ENCODE measurements around the gene TMPRSS4. TPM values are rescaled to one million over a fixed set of nuclear protein-coding genes. Genes with fewer than 3 reads are reported as not detected.

The TMPRSS4 gene, protein sequence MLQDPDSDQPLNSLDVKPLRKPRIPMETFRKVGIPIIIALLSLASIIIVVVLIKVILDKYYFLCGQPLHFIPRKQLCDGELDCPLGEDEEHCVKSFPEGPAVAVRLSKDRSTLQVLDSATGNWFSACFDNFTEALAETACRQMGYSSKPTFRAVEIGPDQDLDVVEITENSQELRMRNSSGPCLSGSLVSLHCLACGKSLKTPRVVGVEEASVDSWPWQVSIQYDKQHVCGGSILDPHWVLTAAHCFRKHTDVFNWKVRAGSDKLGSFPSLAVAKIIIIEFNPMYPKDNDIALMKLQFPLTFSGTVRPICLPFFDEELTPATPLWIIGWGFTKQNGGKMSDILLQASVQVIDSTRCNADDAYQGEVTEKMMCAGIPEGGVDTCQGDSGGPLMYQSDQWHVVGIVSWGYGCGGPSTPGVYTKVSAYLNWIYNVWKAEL
- total RNA-seq (2022) = 99.9 and 132 TPM in 2 replicates
- percentile 77 among the genes with signal in this experiment for Bru-seq, nascent RNA
- percentile 65 among the genes with signal in this experiment for BruChase-seq, experiment 1, labeled RNA remaining after a 6-hour chase
- BruChase-seq, experiment 2, labeled RNA remaining after a 2-hour chase = percentile 69 among the genes with signal in this experiment
- long read RNA-seq, full-length matches to known transcripts = 83 of 143 reads
- long read RNA-seq, partial matches to known transcripts = 33 of 143 reads
- long read RNA-seq, other reads (novel, unspliced or antisense) = 27 of 143 reads

DNA sequence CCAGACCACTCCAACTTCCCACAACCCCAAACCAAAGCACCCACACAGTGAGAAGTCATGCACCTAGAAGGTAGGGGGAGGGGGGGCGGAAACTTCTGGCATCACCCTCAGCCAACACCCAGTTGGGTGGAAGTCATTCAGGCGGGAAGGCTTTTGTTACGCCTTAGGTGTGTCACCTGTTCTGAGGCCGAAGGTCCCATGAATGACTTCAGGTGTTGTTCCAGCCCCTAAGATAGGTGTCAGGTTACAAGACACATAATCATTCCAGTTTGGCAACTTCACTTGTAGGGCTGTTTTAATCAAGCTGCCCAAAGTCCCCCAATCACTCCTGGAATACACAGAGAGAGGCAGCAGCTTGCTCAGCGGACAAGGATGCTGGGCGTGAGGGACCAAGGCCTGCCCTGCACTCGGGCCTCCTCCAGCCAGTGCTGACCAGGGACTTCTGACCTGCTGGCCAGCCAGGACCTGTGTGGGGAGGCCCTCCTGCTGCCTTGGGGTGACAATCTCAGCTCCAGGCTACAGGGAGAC is at the start of gene TMPRSS4:
Gene TMPRSS4, plus strand, starts transcription at position 325 of the 528 bp plus-strand sequence. CDS start 225 bp downstream, outside the sequence.
- intact Hi-C loops (cut with micrococcal nuclease; ENCODE audit: unreplicated experiment) = no loop called here
- DNase-seq = peak; percentile 73
- no peaks in the 10 kb centered on the region for H3K27me3 Mint-ChIP-seq (ENCODE audit: unreplicated experiment)
- CTCF ChIA-PET = interaction anchor here (1.0 to 1.6 kb wide), 3 partner anchors 24 to 259 kb away, joined by 3 to 6 read pairs (median 4); no protein-coding TSS in a partner anchor
- peak within 1 kb of the TSS; percentile 72 for H3K4me3 Mint-ChIP-seq (ENCODE audit: low read depth, unreplicated experiment)
- TF ChIP-seq, protein P1, sequence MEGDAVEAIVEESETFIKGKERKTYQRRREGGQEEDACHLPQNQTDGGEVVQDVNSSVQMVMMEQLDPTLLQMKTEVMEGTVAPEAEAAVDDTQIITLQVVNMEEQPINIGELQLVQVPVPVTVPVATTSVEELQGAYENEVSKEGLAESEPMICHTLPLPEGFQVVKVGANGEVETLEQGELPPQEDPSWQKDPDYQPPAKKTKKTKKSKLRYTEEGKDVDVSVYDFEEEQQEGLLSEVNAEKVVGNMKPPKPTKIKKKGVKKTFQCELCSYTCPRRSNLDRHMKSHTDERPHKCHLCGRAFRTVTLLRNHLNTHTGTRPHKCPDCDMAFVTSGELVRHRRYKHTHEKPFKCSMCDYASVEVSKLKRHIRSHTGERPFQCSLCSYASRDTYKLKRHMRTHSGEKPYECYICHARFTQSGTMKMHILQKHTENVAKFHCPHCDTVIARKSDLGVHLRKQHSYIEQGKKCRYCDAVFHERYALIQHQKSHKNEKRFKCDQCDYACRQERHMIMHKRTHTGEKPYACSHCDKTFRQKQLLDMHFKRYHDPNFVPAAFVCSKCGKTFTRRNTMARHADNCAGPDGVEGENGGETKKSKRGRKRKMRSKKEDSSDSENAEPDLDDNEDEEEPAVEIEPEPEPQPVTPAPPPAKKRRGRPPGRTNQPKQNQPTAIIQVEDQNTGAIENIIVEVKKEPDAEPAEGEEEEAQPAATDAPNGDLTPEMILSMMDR (IDR thresholded peaks at IDR 0.05; ENCODE audit: unreplicated experiment) = no peak
- BruUV-seq (replicated peaks) = no TSS peak
- H3K9me3 Mint-ChIP-seq (ENCODE audit: low read depth, unreplicated experiment) = no peaks in the 10 kb centered on the region
- peak within 1 kb of the TSS; percentile 85 for H3K27ac Mint-ChIP-seq (ENCODE audit: unreplicated experiment)
- H3K4me1 Mint-ChIP-seq (ENCODE audit: low read depth, unreplicated experiment) = peaks cover 45% of the 10 kb centered on the region
- H3K36me3 Mint-ChIP-seq (ENCODE audit: insufficient read depth, unreplicated experiment) = peaks cover 22% of the 10 kb centered on the region

DNA sequence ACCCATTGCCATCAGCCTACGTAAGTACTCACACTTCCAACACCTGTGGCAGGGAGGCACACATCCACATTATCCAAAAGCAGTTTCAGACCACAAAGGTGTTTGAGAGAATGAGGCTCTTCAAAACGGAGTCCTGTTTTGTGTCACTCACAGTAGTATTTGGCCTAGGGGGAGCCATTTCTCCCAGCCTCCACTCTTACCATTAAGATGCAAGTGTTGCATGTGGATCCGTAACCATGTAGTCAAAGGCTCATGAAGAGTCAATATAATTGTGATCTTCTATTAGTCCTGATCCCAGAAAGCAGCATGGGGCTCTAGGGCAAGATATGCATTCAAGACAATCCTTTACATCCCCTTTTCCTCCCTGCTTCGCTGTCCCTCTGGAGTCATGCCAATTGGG is 49.2 kb upstream of the TMPRSS4 start:
- H3K27ac Mint-ChIP-seq (ENCODE audit: unreplicated experiment) = no peak overlapping the region
- BruUV-seq (replicated peaks) = no TSS peak
- H3K4me3 Mint-ChIP-seq (ENCODE audit: low read depth, unreplicated experiment) = no peak overlapping the region
- H3K4me1 Mint-ChIP-seq (ENCODE audit: low read depth, unreplicated experiment) = no peaks in the 10 kb centered on the region
- H3K27me3 Mint-ChIP-seq (ENCODE audit: unreplicated experiment) = peaks cover 55% of the 10 kb centered on the region
- CTCF ChIA-PET = interaction anchor here (0.8 kb wide), 1 partner anchor 10 kb away, joined by 3 read pairs; no protein-coding TSS in a partner anchor
- peaks cover 5% of the 10 kb centered on the region for H3K36me3 Mint-ChIP-seq (ENCODE audit: insufficient read depth, unreplicated experiment)
- intact Hi-C loops (cut with micrococcal nuclease; ENCODE audit: unreplicated experiment) = no loop called here
- TF ChIP-seq, protein P1 (IDR thresholded peaks at IDR 0.05; ENCODE audit: unreplicated experiment) = no peak
- H3K9me3 Mint-ChIP-seq (ENCODE audit: low read depth, unreplicated experiment) = no peaks in the 10 kb centered on the region
- no peak for DNase-seq

DNA sequence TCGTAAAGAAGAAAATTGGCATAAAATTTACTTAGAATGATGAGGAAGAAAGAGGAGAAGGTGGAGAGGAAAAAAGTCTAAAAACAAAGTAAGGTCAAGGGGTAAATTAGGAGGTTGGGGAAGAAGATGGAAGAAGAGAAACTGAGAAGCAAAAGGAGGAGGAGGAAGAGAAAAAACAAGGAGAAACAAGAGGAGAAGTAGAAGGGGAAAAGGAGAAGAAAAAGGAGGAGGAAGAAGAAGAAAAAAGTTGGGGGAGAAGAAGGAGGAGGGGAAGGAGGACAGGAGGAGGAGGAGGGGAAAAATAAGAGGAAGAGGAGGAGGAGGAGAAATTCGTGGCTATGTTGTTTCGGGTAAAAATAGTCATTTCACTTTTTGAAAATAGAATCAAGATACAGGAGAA is 48.3 kb upstream of the TMPRSS4 start:
- Mint-ChIP-seq H3K9me3 (ENCODE audit: low read depth, unreplicated experiment) (no peaks in the 10 kb centered on the region), H3K27me3 (ENCODE audit: unreplicated experiment) (peaks cover 55% of the 10 kb centered on the region), H3K36me3 (ENCODE audit: insufficient read depth, unreplicated experiment) (peaks cover 5% of the 10 kb centered on the region), H3K27ac (ENCODE audit: unreplicated experiment) (no peak overlapping the region), H3K4me3 (ENCODE audit: low read depth, unreplicated experiment) (no peak overlapping the region), H3K4me1 (ENCODE audit: low read depth, unreplicated experiment) (no peaks in the 10 kb centered on the region)
- intact Hi-C loops (cut with micrococcal nuclease; ENCODE audit: unreplicated experiment) = no loop called here
- CTCF ChIA-PET = no interaction called here
- no TSS peak for BruUV-seq (replicated peaks)
- no peak for DNase-seq
- TF ChIP-seq, protein P1 (IDR thresholded peaks at IDR 0.05; ENCODE audit: unreplicated experiment) = no peak

DNA sequence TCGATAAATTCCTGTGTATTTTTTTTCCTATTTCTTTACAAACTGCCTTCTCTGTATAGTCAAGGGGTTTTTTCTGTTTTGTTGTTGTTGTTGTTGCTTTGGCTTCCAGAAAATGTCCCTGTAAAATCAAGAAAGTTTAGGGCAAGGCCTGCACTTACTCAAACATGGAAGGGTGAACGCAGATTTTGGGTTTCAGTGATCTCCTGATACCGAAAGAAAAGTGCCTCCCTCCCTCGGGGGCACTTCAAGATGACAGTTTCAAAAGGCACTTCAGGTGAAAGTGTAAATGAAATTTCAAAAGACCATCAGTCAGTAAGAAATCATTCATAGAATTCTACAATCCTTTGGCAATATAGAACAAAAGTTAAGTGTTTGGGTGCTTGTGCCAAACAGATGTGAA is 43.4 kb upstream of the TMPRSS4 start:
- H3K27me3 Mint-ChIP-seq (ENCODE audit: unreplicated experiment) = peaks cover 41% of the 10 kb centered on the region
- H3K36me3 Mint-ChIP-seq (ENCODE audit: insufficient read depth, unreplicated experiment) = peaks cover 5% of the 10 kb centered on the region
- no peaks in the 10 kb centered on the region for H3K4me1 Mint-ChIP-seq (ENCODE audit: low read depth, unreplicated experiment)
- no peaks in the 10 kb centered on the region for H3K9me3 Mint-ChIP-seq (ENCODE audit: low read depth, unreplicated experiment)
- CTCF ChIA-PET = no interaction called here
- intact Hi-C loops (cut with micrococcal nuclease; ENCODE audit: unreplicated experiment) = no loop called here
- no TSS peak for BruUV-seq (replicated peaks)
- no peak overlapping the region for H3K27ac Mint-ChIP-seq (ENCODE audit: unreplicated experiment)
- TF ChIP-seq, protein P1 (IDR thresholded peaks at IDR 0.05; ENCODE audit: unreplicated experiment) = no peak
- no peak for DNase-seq
- H3K4me3 Mint-ChIP-seq (ENCODE audit: low read depth, unreplicated experiment) = no peak overlapping the region
